Glutamatergic neuron (in vitro differentiated cells): ENCODE data around the gene HADHA. TPM values are rescaled to one million over a fixed set of nuclear protein-coding genes. Genes with fewer than 3 reads are reported as not detected.
A peak's percentile ranks its signal among the peaks of the same experiment; 100 is the strongest.

Source experiments
- DNase-seq: peaks from one replicate; pipeline ENCODE4 v3.0.0; 2022
- H3K27ac Mint-ChIP-seq: one replicate; pipeline ENCODE4 v1.8.0; 2020; ENCODE audit warnings: mild to moderate bottlenecking, mixed read lengths, inconsistent platforms; ENCODE audit not compliant: unreplicated experiment
- H3K27me3 Mint-ChIP-seq: one replicate; pipeline ENCODE4 v1.8.0; 2020; ENCODE audit warnings: mild to moderate bottlenecking, moderate library complexity, mixed read lengths, inconsistent platforms; ENCODE audit not compliant: unreplicated experiment
- H3K36me3 Mint-ChIP-seq: one replicate; pipeline ENCODE4 v1.8.0; 2020; ENCODE audit warnings: mild to moderate bottlenecking, mixed read lengths, inconsistent platforms; ENCODE audit not compliant: unreplicated experiment
- H3K4me1 Mint-ChIP-seq: one replicate; pipeline ENCODE4 v1.8.0; 2020; ENCODE audit warnings: mild to moderate bottlenecking, low read depth, mixed read lengths, inconsistent platforms; ENCODE audit not compliant: unreplicated experiment
- H3K4me3 Mint-ChIP-seq: one replicate; pipeline ENCODE4 v1.8.0; 2020; ENCODE audit warnings: mild to moderate bottlenecking, mixed read lengths, inconsistent platforms; ENCODE audit not compliant: unreplicated experiment
- H3K9me3 Mint-ChIP-seq: one replicate; pipeline ENCODE4 v1.8.0; 2020; ENCODE audit warnings: mild to moderate bottlenecking, moderate library complexity, mixed read lengths, inconsistent platforms; ENCODE audit not compliant: unreplicated experiment
- CTCF ChIP-seq: fragments of 200-600 bp; sonication (generic); IDR thresholded peaks from one replicate; pipeline ENCODE4 v1.5.0; 2021; ENCODE audit not compliant: partially characterized antibody, unreplicated experiment
- total RNA-seq: library from RNA; stranded (reverse); fragmentation: NEBNext Ultra II Directional; extraction: Animal tissue kit (Norgen Biotek cat#: 25700); gene quantifications from one replicate; pipeline ENCODE4 v1.2.1, GENCODE V29; 2021; ENCODE audit not compliant: unreplicated experiment

Gene HADHA
- total RNA-seq, 1 donor from 2014 or later: 89.8 TPM

DNA sequence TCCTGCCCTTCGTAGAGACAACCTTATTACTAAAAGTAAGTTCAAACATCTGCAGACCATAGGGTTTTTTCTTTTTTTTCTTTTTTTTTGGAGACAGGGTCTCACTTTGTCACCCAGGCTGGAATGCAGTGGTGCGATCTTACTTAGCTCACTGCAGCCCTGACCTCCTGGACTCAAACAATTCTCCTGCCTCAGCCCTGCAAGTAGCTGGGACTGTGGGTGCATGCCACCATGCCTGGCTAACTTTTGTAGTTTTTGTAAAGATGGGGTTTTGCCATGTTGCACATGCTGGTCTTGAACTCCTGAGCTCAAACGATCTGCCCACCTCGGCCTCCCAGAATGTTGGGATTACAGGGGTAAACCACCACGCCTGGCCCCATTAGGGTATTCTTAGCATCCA lies 32.4 kb downstream of the HADHA start:
- no peak overlapping the region for H3K4me3 Mint-ChIP-seq
- TF ChIP-seq CTCF: no peak
- no peaks in the 10 kb centered on the region for H3K4me1 Mint-ChIP-seq
- H3K27ac Mint-ChIP-seq: no peak overlapping the region
- peaks cover 4% of the 10 kb centered on the region for H3K36me3 Mint-ChIP-seq
- no peak for DNase-seq
- peaks cover 2% of the 10 kb centered on the region for H3K27me3 Mint-ChIP-seq
- H3K9me3 Mint-ChIP-seq: no peaks in the 10 kb centered on the region

GRCh38 chr2:26203906-26204305 lies 40.5 kb downstream of the HADHA start:
- H3K36me3 Mint-ChIP-seq: no peaks in the 10 kb centered on the region
- no peak for TF ChIP-seq CTCF
- no peaks in the 10 kb centered on the region for H3K27me3 Mint-ChIP-seq
- DNase-seq: no peak
- peaks cover 7% of the 10 kb centered on the region for H3K4me1 Mint-ChIP-seq
- no peak overlapping the region for H3K4me3 Mint-ChIP-seq
- no peaks in the 10 kb centered on the region for H3K9me3 Mint-ChIP-seq
- H3K27ac Mint-ChIP-seq: peak overlapping the region; percentile 56

- peaks cover 7% of the 10 kb centered on the region for H3K4me1 Mint-ChIP-seq
- no peak for TF ChIP-seq CTCF
- no peaks in the 10 kb centered on the region for H3K36me3 Mint-ChIP-seq
- H3K27me3 Mint-ChIP-seq: no peaks in the 10 kb centered on the region
- no peak for DNase-seq
- H3K4me3 Mint-ChIP-seq: no peak overlapping the region
- H3K27ac Mint-ChIP-seq: peak overlapping the region; percentile 56
- no peaks in the 10 kb centered on the region for H3K9me3 Mint-ChIP-seq
Measured at GRCh38 chr2:26202981-26203490, 41.4 kb downstream of the HADHA start.

DNA sequence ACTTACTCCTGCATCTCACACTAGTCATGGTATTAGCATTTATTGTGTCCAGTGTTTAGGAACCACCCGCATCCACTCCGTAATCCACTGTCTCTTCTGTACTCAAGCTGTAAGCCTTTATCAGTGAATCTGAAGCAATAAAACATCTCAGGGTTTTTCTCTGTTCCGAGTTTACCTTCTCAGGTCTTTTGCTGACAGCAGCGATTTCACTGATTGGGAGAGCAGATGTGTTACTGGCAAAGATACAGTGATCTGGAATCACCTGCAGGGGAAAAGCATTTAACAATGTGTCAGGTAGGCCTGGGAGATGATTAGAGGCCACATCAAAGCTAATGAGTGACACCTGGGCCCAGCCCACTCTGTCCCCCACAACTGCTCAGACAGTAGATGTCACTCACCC lies 46.9 kb downstream of the HADHA start:
- no peak overlapping the region for H3K4me3 Mint-ChIP-seq
- H3K4me1 Mint-ChIP-seq: peaks cover under 1% of the 10 kb centered on the region
- peaks cover 3% of the 10 kb centered on the region for H3K27me3 Mint-ChIP-seq
- H3K27ac Mint-ChIP-seq: no peak overlapping the region
- H3K36me3 Mint-ChIP-seq: no peaks in the 10 kb centered on the region
- DNase-seq: no peak
- no peak for TF ChIP-seq CTCF
- H3K9me3 Mint-ChIP-seq: no peaks in the 10 kb centered on the region

DNA sequence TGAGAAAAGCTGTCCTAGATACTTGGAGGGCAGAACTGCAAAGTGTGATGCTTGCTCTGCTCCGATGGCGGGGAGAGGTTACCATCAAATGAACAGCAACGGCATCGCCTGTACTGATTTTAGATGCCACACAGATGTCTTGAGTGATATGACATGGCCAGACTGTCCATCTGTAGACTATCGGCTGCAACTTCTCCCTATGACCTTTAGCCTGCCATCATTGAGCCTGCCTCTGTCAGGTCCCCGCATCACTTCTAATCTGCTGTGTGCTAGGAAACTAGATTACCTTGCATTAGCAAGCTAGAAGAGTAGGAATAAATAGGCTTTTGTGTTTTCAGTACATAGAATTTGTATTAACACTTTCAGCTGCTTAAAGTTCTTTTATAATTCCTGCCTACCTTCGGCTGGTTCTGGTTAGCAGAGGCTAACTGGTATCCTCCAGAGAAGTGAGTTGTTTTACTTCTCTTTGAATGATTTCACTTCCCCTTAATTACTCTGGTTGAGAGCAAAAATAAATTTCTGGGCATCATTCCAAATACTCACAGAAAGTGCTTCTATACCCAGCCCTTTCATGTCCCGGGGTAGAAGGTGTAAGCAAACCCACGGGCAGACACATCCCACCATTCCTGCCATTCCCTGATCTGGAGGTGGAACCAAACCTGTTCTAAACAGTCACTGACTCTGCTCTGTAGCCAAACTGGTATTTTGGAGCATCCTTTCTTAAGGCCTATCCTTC lies 47.6 kb downstream of the HADHA start:
- no peak for DNase-seq
- Mint-ChIP-seq H3K36me3 (no peaks in the 10 kb centered on the region), H3K27ac (no peak overlapping the region), H3K4me3 (no peak overlapping the region), H3K27me3 (peaks cover 3% of the 10 kb centered on the region), H3K4me1 (no peaks in the 10 kb centered on the region), H3K9me3 (no peaks in the 10 kb centered on the region)
- no peak for TF ChIP-seq CTCF
